OCI-LY7 (cell line): ENCODE data around the gene ASPHD1.

Source experiments
- EZH2phosphoT487 ChIP-seq: fragments of 200-600 bp; sonication (generic); IDR thresholded peaks from 2 replicates; pipeline ENCODE4 v1.6.1; 2018; ENCODE audit warnings: low read depth, borderline replicate concordance, mild to moderate bottlenecking, mixed run types, antibody characterized with exemption, low read length, moderate library complexity, mixed read lengths
- TF ChIP-seq, protein P1 (sequence below): fragments of 200-600 bp; sonication (generic); conservative IDR thresholded peaks from 2 replicates; pipeline ENCODE4 v1.5.1; 2014; ENCODE audit warnings: mild to moderate bottlenecking, antibody characterized with exemption, low read length, moderate library complexity, mixed read lengths

DNA sequence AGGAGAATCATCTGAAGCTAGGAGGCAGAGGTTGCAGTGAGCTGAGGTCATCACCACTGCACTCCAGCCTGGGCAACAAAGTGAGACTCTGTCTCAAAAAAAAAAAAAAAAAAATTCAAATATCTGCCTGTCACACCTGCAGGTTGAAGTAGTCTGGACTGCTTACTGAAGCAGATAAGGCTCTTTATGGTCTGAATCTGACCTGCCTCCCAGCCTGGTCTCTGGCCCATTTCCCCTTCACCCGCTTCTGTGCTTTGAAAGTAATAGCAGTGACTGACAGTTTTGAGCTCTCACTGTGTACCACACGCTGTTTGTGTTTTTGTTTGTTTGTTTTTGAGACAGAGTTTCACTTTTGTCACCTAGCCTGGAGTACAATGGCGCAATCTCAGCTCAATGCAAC, 6.7 kb upstream of the ASPHD1 start:
- TF ChIP-seq, protein P1, sequence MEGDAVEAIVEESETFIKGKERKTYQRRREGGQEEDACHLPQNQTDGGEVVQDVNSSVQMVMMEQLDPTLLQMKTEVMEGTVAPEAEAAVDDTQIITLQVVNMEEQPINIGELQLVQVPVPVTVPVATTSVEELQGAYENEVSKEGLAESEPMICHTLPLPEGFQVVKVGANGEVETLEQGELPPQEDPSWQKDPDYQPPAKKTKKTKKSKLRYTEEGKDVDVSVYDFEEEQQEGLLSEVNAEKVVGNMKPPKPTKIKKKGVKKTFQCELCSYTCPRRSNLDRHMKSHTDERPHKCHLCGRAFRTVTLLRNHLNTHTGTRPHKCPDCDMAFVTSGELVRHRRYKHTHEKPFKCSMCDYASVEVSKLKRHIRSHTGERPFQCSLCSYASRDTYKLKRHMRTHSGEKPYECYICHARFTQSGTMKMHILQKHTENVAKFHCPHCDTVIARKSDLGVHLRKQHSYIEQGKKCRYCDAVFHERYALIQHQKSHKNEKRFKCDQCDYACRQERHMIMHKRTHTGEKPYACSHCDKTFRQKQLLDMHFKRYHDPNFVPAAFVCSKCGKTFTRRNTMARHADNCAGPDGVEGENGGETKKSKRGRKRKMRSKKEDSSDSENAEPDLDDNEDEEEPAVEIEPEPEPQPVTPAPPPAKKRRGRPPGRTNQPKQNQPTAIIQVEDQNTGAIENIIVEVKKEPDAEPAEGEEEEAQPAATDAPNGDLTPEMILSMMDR: no peak
- no peak for TF ChIP-seq EZH2phosphoT487
